ENCODE data around the gene ZEB1. TPM values are rescaled to one million over a fixed set of nuclear protein-coding genes. Genes with fewer than 3 reads are reported as not detected.

Gene ZEB1
- polyA plus RNA-seq, 1 experiment: 154 TPM

DNA sequence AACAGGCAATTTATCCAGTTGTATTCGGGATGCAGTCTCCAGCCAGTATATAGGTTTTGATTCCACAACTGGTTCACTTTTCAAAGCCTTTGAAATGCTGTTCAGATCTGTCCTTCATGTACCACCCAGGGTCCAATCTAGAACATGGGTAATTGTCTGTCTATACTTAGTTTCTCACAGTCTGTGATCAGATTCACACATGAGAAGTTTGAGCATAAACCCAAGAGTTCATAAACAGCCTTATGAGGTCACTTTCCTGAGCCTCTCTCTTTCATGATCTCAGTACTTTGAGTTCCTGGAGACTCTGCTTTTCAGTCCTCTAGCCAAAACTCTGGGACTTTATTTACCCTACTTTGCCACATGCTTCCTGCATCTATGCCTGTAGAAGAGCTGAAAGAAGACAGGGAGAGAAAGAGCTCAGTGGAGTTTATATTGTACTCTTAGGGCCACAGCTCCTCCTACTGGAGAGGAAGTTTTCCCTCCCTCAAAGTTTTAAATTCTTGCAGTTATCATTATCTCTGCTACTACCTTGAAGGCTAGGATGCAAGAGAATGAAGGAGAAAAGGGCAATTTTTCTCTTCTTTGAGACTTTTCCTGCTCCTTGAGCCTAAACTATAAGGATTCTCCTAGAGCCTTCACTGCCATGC is 172.0 kb downstream of the ZEB1 start:
- DNase-seq (ENCODE audit: low read depth, low spot score): no peak
- no peak overlapping the region for H3K4me3 ChIP-seq (ENCODE audit: low read depth, low read length)
- H3K27me3 ChIP-seq (ENCODE audit: control insufficient read depth, insufficient read depth, low read length): no peaks in the 10 kb centered on the region
- no peaks in the 10 kb centered on the region for H3K9me3 ChIP-seq (ENCODE audit: control insufficient read depth, insufficient read depth, low read length)
- no peak overlapping the region for H3K27ac ChIP-seq (ENCODE audit: low read depth, low read length)
- ChIA-PET POLR2A (interaction anchor here (0.6 kb wide), 1 partner anchor 706 kb away, joined by 3 read pairs; no protein-coding TSS in a partner anchor), CTCF (interaction anchor here (1.0 to 1.1 kb wide), 3 partner anchors 30 to 451 kb away, joined by 3 to 4 read pairs (median 3); no protein-coding TSS in a partner anchor)
- TF ChIP-seq, protein P1, sequence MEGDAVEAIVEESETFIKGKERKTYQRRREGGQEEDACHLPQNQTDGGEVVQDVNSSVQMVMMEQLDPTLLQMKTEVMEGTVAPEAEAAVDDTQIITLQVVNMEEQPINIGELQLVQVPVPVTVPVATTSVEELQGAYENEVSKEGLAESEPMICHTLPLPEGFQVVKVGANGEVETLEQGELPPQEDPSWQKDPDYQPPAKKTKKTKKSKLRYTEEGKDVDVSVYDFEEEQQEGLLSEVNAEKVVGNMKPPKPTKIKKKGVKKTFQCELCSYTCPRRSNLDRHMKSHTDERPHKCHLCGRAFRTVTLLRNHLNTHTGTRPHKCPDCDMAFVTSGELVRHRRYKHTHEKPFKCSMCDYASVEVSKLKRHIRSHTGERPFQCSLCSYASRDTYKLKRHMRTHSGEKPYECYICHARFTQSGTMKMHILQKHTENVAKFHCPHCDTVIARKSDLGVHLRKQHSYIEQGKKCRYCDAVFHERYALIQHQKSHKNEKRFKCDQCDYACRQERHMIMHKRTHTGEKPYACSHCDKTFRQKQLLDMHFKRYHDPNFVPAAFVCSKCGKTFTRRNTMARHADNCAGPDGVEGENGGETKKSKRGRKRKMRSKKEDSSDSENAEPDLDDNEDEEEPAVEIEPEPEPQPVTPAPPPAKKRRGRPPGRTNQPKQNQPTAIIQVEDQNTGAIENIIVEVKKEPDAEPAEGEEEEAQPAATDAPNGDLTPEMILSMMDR (IDR thresholded peaks at IDR 0.05; ENCODE audit: low read depth, low read length): peak; percentile 61

DNA sequence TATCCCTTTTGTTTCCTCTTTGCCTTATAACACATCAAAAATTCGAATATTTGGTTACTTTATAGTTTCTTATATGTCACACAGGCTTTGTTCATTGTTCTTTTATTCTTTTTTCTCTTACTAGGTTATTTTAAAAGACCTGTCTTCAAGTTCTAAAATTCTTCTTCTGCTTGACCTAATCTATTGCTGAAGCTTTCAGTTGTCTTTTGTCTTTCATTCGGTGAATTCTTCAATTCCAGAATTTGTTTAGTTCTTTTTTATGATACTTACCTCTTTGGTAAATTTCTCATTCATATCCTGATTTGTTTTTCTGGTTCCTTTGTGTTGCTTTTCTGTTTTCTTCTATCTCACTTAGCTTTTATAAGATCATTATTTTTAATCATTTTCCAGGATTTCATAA is 188.4 kb downstream of the ZEB1 start:
- no peak for DNase-seq (ENCODE audit: low read depth, low spot score)
- TF ChIP-seq, protein P1 (IDR thresholded peaks at IDR 0.05; ENCODE audit: low read depth, low read length): no peak
- no peaks in the 10 kb centered on the region for H3K27me3 ChIP-seq (ENCODE audit: control insufficient read depth, insufficient read depth, low read length)
- no peak overlapping the region for H3K4me3 ChIP-seq (ENCODE audit: low read depth, low read length)
- ChIA-PET CTCF (no interaction called here), POLR2A (no interaction called here)
- H3K27ac ChIP-seq (ENCODE audit: low read depth, low read length): no peak overlapping the region
- H3K9me3 ChIP-seq (ENCODE audit: control insufficient read depth, insufficient read depth, low read length): peaks cover 8% of the 10 kb centered on the region

DNA sequence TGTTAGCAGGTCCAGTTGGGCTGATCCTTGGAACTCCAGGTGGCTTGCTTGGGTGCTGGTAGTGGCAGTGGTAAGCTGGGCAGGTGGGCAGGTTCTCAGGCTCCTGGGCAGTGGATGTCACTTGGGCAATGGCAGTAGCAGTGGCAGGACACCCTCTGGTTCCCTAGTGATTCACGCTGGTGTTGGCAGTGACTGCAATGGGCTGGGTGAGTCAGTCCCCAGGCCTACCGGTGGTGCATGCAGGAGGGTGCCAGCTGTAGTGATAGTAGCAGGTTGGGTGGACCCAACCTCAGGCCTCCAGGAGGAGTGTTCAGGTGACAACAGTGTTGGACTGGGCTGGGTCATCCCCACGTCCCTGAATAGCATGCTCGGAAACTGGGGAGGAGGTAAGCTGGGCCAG is 189.2 kb downstream of the ZEB1 start:
- TF ChIP-seq, protein P1 (IDR thresholded peaks at IDR 0.05; ENCODE audit: low read depth, low read length): no peak
- no peaks in the 10 kb centered on the region for H3K27me3 ChIP-seq (ENCODE audit: control insufficient read depth, insufficient read depth, low read length)
- ChIA-PET POLR2A (no interaction called here), CTCF (no interaction called here)
- H3K27ac ChIP-seq (ENCODE audit: low read depth, low read length): no peak overlapping the region
- no peak overlapping the region for H3K4me3 ChIP-seq (ENCODE audit: low read depth, low read length)
- H3K9me3 ChIP-seq (ENCODE audit: control insufficient read depth, insufficient read depth, low read length): peaks cover 8% of the 10 kb centered on the region
- no peak for DNase-seq (ENCODE audit: low read depth, low spot score)

DNA sequence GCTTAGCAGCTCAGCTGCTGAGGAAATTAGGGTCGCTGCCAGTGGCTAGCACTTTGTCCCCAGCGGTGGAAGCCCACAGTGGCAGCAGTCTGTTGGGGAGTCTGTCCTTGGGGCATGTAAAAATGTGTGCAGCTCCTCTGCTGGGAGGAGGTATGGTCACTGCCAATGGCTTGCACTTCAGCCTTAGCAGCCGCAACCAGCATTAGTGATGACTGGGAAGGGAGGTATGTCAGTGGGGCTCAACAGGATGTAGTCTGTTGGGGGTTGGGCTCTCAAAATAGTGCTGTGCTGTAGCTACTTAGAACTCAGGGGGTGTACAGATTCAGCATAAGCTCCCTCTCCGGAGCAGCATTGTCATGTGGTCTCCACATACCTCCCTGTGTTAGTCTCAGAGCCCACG is 189.9 kb downstream of the ZEB1 start:
- Histone ChIP-seq H3K9me3 (ENCODE audit: control insufficient read depth, insufficient read depth, low read length) (peaks cover 8% of the 10 kb centered on the region), H3K4me3 (ENCODE audit: low read depth, low read length) (no peak overlapping the region), H3K27ac (ENCODE audit: low read depth, low read length) (no peak overlapping the region), H3K27me3 (ENCODE audit: control insufficient read depth, insufficient read depth, low read length) (no peaks in the 10 kb centered on the region)
- TF ChIP-seq, protein P1 (IDR thresholded peaks at IDR 0.05; ENCODE audit: low read depth, low read length): no peak
- CTCF ChIA-PET: no interaction called here
- POLR2A ChIA-PET: no interaction called here
- DNase-seq (ENCODE audit: low read depth, low spot score): no peak

DNA sequence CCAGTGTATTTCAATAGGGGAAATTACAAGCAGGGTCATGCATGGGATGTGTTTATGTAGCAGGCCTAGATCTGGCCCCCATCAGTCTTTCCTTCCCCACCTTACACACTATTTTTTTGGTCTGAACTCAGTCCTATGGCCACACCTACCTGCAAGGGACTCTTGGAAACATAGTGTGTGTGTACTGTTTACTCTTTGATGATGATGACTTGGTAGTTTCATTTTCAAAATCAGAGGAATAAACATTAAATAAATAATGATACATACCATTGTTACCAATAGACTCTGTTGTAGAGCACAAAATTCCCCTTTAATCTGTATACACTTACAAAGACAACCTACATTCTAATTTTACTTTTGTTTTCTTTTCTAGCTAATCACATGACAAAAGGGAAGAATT is 191.0 kb downstream of the ZEB1 start:
- TF ChIP-seq, protein P1 (IDR thresholded peaks at IDR 0.05; ENCODE audit: low read depth, low read length): no peak
- POLR2A ChIA-PET: no interaction called here
- Histone ChIP-seq H3K9me3 (ENCODE audit: control insufficient read depth, insufficient read depth, low read length) (peaks cover 8% of the 10 kb centered on the region), H3K27me3 (ENCODE audit: control insufficient read depth, insufficient read depth, low read length) (no peaks in the 10 kb centered on the region), H3K4me3 (ENCODE audit: low read depth, low read length) (no peak overlapping the region), H3K27ac (ENCODE audit: low read depth, low read length) (no peak overlapping the region)
- CTCF ChIA-PET: no interaction called here
- no peak for DNase-seq (ENCODE audit: low read depth, low spot score)
